ENCODE measurements around the gene KLHL17. TPM values are rescaled to one million over a fixed set of nuclear protein-coding genes. Genes with fewer than 3 reads are reported as not detected.
"Not testable (repeated sequence)": the region's sequence is repeated elsewhere in the genome, so short reads cannot be mapped to it uniquely, and the experiment has no call there.

The KLHL17 gene
- total RNA-seq, 2 experiments from 2014 or later, result 28.6 to 31.7 TPM

- no peak overlapping the region for H3K4me3 Mint-ChIP-seq
- H3K27ac Mint-ChIP-seq, result no peak overlapping the region
- no peaks in the 10 kb centered on the region for H3K9me3 Mint-ChIP-seq
- POLR2A ChIA-PET, result interaction anchor here (2.2 kb wide), 1 partner anchor 8 kb away, joined by 7 read pairs; no protein-coding TSS in a partner anchor
- DNase-seq, result no peak
- CTCF ChIA-PET, result interaction anchor here (1.6 to 2.3 kb wide), 3 partner anchors 7 to 69 kb away, joined by 7 to 12 read pairs (median 11); partner anchors contain the start of genes NOC2L and PLEKHN1
- no peaks in the 10 kb centered on the region for H3K36me3 Mint-ChIP-seq (ENCODE audit: low read depth)
- H3K27me3 Mint-ChIP-seq, result peaks cover 2% of the 10 kb centered on the region
- peaks cover 12% of the 10 kb centered on the region for H3K4me1 Mint-ChIP-seq
Observed at GRCh38 chr1:974687-975328, 14.4 kb downstream of the KLHL17 start.

GRCh38 chr1:975365-975764 is 15.0 kb downstream of the KLHL17 start:
- Mint-ChIP-seq H3K4me3 (no peak overlapping the region), H3K36me3 (ENCODE audit: low read depth) (no peaks in the 10 kb centered on the region), H3K4me1 (peaks cover 12% of the 10 kb centered on the region), H3K27ac (no peak overlapping the region), H3K9me3 (no peaks in the 10 kb centered on the region), H3K27me3 (peaks cover 2% of the 10 kb centered on the region)
- ChIA-PET CTCF (interaction anchor here (1.6 to 2.3 kb wide), 3 partner anchors 8 to 69 kb away, joined by 7 to 12 read pairs (median 11); partner anchors contain the start of genes NOC2L and PLEKHN1), POLR2A (interaction anchor here (2.2 kb wide), 1 partner anchor 8 kb away, joined by 7 read pairs; no protein-coding TSS in a partner anchor)
- DNase-seq, result no peak

DNA sequence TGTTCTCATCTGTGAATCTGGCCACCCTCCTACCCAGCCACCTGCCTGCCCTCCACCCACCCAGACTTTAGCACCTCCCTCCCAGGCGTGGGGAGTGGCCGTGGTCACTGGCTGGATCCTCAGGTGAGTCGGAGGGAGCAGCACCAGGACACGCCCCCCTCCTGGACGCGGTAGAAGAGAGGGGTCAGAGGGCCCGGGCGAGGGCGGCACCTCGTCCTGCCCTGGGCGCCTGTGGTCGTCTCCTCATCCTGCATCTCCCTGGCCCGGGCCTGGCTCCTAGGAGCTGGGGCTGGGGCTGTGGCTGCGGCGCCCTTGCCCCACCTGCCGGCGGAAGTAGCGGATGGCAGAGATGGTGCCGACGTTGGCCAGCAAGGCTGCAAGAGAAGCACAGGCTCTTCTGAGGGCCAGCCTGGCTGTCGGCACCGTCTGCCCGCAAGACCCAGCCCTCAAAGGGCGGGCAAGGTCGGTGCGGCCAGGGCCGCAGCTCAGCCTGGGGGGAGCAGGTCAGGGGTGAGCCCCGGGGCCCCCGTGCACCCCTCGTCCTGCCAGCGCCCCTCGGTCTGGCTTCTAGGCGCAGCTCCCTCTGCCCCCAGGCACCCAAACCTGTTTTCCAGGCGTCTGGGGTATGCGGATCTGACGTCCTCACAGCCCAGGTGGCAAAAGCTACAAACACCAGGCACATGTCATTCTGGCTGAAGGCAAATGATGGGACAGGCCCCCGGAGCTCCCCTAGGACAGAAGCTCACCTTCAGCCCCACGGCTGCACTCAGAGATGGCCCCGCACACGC is 15.7 kb downstream of the KLHL17 start:
- DNase-seq, result peak; percentile 78
- ChIA-PET CTCF (interaction anchor here (0.7 to 2.3 kb wide), 6 partner anchors 9 to 107 kb away, joined by 3 to 12 read pairs (median 6); partner anchors contain the start of genes HES4, NOC2L and PLEKHN1), POLR2A (interaction anchor here (2.2 kb wide), 1 partner anchor 9 kb away, joined by 7 read pairs; no protein-coding TSS in a partner anchor)
- Mint-ChIP-seq H3K36me3 (ENCODE audit: low read depth) (no peaks in the 10 kb centered on the region), H3K9me3 (no peaks in the 10 kb centered on the region), H3K4me3 (no peak overlapping the region), H3K4me1 (peaks cover 12% of the 10 kb centered on the region), H3K27ac (no peak overlapping the region), H3K27me3 (peaks cover 2% of the 10 kb centered on the region)

- DNase-seq; H3K4me3 Mint-ChIP-seq; H3K9me3 Mint-ChIP-seq; H3K27ac Mint-ChIP-seq; H3K27me3 Mint-ChIP-seq; H3K36me3 Mint-ChIP-seq (ENCODE audit: low read depth): not testable (repeated sequence)
- ChIA-PET CTCF (interaction anchor here (0.7 to 2.3 kb wide), 6 partner anchors 9 to 108 kb away, joined by 3 to 12 read pairs (median 6); partner anchors contain the start of genes HES4, NOC2L and PLEKHN1), POLR2A (interaction anchor here (2.2 kb wide), 1 partner anchor 10 kb away, joined by 7 read pairs; no protein-coding TSS in a partner anchor)
- peaks cover 12% of the 10 kb centered on the region for H3K4me1 Mint-ChIP-seq
Observed at GRCh38 chr1:976791-977190, 16.4 kb downstream of the KLHL17 start.

DNA sequence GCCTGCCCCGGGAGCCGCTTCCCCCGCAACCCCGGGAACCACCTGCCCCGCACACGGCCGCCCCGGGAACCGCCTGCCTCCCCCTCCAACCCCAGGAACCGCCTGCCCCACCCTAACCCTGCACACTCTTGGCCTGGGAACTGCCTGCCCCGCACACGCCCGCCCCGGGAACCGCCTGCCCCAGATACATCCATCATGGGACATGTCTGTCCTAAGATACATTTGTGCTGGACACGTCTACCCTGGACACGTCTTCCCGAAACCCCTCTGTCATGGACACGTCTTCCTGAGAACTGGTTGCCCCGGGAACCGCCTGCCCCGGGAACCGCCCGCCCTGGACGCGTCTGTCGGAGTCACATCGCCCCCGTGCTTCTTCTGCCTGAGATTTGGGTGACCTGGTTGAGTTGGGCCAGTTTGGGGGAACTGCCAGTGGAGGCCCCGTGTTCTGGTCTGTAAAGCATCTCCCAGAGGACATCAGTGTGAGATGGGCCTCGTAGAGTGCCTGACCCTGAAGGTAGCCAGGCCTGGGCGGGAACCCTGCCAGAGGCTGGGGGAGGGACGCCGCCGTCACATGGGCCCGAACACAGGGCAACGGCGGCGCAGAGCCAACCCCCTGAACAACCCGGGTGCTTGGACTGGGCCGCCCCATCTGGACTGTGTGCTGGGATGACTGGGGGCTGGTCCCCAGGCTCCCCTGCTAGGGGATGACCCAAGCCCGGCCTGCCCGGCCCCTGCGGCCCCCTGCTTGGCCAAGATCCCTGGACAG is 17.9 kb downstream of the KLHL17 start:
- Mint-ChIP-seq H3K4me3 (no peak overlapping the region), H3K27ac (no peak overlapping the region)

GRCh38 chr1:978835-979743 is 18.7 kb downstream of the KLHL17 start:
- no peaks in the 10 kb centered on the region for H3K36me3 Mint-ChIP-seq (ENCODE audit: low read depth)
- ChIA-PET POLR2A (no interaction called here), CTCF (no interaction called here)
- no peak overlapping the region for H3K4me3 Mint-ChIP-seq
- no peaks in the 10 kb centered on the region for H3K9me3 Mint-ChIP-seq
- no peak for DNase-seq
- peaks cover 8% of the 10 kb centered on the region for H3K27me3 Mint-ChIP-seq
- peaks cover 12% of the 10 kb centered on the region for H3K4me1 Mint-ChIP-seq
- H3K27ac Mint-ChIP-seq, result no peak overlapping the region

More for the DNA sequence above, 17.9 kb downstream of the KLHL17 start:
- no peaks in the 10 kb centered on the region for H3K36me3 Mint-ChIP-seq (ENCODE audit: low read depth)
- DNase-seq, result no peak
- H3K4me1 Mint-ChIP-seq, result peaks cover 12% of the 10 kb centered on the region
- no peaks in the 10 kb centered on the region for H3K9me3 Mint-ChIP-seq
- CTCF ChIA-PET, result no interaction called here
- H3K27me3 Mint-ChIP-seq, result peaks cover 7% of the 10 kb centered on the region
- POLR2A ChIA-PET, result no interaction called here

DNA sequence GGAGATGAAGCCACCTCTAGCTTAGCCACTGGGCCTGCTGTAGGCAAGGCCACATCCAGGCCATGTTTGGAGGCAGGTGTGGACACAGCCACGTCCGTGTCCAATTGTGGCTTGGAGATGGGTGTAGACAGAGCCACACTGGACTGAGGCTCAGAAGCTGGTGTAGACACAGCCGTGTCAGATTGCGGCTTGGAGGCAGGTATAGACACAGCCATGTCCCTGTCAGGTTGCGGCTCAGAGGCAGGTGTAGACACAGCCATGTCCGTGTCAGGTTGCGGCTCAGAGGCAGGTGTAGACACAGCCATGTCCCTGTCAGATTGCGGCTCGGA is 19.3 kb downstream of the KLHL17 start:
- H3K36me3 Mint-ChIP-seq (ENCODE audit: low read depth), result no peaks in the 10 kb centered on the region
- CTCF ChIA-PET, result no interaction called here
- POLR2A ChIA-PET, result no interaction called here
- no peak overlapping the region for H3K27ac Mint-ChIP-seq
- peaks cover 12% of the 10 kb centered on the region for H3K4me1 Mint-ChIP-seq
- DNase-seq, result no peak
- peaks cover 8% of the 10 kb centered on the region for H3K27me3 Mint-ChIP-seq
- no peak overlapping the region for H3K4me3 Mint-ChIP-seq
- no peaks in the 10 kb centered on the region for H3K9me3 Mint-ChIP-seq

DNA sequence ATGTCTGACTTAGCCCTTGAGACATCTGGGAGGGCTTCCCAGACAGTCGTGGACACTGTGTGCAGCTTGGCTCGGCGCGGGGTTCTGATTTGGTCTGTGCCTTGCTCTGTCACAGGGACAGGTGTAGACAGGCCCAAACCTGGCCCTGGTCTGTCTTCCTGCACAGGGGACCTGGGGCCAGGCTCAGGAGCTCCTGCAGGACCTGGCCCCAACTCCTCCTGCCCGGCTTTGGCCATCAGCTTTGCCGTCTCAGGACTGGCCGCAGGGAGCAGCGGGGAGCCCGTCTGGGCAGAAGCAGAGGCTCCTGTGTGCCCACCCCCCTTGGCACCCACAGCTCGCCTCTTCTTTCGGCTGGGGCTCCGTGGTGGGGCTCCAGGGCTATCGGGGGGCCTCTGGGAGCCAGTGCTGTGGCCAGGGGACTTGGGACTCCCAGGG is 19.8 kb downstream of the KLHL17 start:
- CTCF ChIA-PET, result no interaction called here
- Mint-ChIP-seq H3K4me1 (peaks cover 12% of the 10 kb centered on the region), H3K27ac (no peak overlapping the region), H3K4me3 (no peak overlapping the region), H3K27me3 (peaks cover 10% of the 10 kb centered on the region), H3K9me3 (no peaks in the 10 kb centered on the region), H3K36me3 (ENCODE audit: low read depth) (no peaks in the 10 kb centered on the region)
- DNase-seq, result no peak
- POLR2A ChIA-PET, result interaction anchor here (1.6 kb wide), 1 partner anchor 13 kb away, joined by 6 read pairs; no protein-coding TSS in a partner anchor

- Mint-ChIP-seq H3K9me3 (no peaks in the 10 kb centered on the region), H3K27me3 (peaks cover 15% of the 10 kb centered on the region), H3K36me3 (ENCODE audit: low read depth) (no peaks in the 10 kb centered on the region), H3K27ac (no peak overlapping the region), H3K4me1 (peaks cover 8% of the 10 kb centered on the region), H3K4me3 (no peak overlapping the region)
- POLR2A ChIA-PET, result interaction anchor here (1.6 kb wide), 1 partner anchor 14 kb away, joined by 6 read pairs; no protein-coding TSS in a partner anchor
- CTCF ChIA-PET, result interaction anchor here (0.8 to 1.4 kb wide), 3 partner anchors 74 to 84 kb away, joined by 3 to 4 read pairs (median 3); no protein-coding TSS in a partner anchor
- no peak for DNase-seq
Observed at GRCh38 chr1:980602-981395, 20.4 kb downstream of the KLHL17 start.

DNA sequence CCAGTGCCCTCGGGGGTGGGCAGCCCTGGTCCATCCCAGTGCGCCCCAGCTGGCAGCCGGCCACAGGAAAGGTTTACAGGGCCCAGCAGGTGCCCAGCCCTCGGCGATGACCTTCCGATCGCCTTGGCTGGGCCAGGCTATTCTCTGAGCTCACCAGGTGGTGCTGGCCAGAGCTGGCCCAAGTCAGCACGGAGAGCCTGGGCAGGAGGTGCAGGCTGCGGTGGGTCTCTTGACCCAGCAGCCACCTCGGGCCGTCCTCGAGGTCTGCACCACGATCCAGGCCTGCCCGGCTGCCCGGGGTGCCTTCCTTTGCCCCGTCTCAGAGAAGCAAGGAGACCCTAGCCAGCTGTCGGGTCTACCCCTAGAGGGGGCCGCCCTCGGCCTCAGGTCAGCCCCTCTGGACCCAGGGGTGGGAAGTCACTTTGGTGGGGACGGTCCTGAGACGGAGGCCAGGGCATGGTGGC is 21.1 kb downstream of the KLHL17 start:
- Mint-ChIP-seq H3K4me3 (no peak overlapping the region), H3K9me3 (no peaks in the 10 kb centered on the region), H3K36me3 (ENCODE audit: low read depth) (no peaks in the 10 kb centered on the region), H3K27me3 (peaks cover 18% of the 10 kb centered on the region), H3K27ac (no peak overlapping the region), H3K4me1 (peaks cover 4% of the 10 kb centered on the region)
- ChIA-PET POLR2A (interaction anchor here (1.6 kb wide), 1 partner anchor 15 kb away, joined by 6 read pairs; no protein-coding TSS in a partner anchor), CTCF (interaction anchor here (0.8 to 2.2 kb wide), 5 partner anchors 13 to 83 kb away, joined by 3 to 6 read pairs (median 4); partner anchors contain the start of gene PLEKHN1)
- DNase-seq, result no peak

- no peak for DNase-seq
- Mint-ChIP-seq H3K9me3 (no peaks in the 10 kb centered on the region), H3K36me3 (ENCODE audit: low read depth) (no peaks in the 10 kb centered on the region), H3K27ac (no peak within 1 kb of the TSS), H3K4me1 (peaks cover 4% of the 10 kb centered on the region), H3K27me3 (peaks cover 19% of the 10 kb centered on the region), H3K4me3 (no peak within 1 kb of the TSS)
- ChIA-PET POLR2A (no interaction called here), CTCF (interaction anchor here (1.4 to 2.2 kb wide), 5 partner anchors 13 to 82 kb away, joined by 3 to 18 read pairs (median 5); partner anchors contain the start of gene PLEKHN1)
Observed at GRCh38 chr1:981955-982558, 21.7 kb downstream of the KLHL17 start, which contains the start of gene PERM1. Gene PERM1, minus strand, starts transcription at chr1:982093. Its CDS starts 1,064 bp downstream, at chr1:981029.

All from activated CD4-positive, alpha-beta memory T cell treated with anti-CD3 and anti-CD28 coated beads, Interleukin-2, amount 10 ng/mL, durations not matched to agents 7 days and 5 days (primary cell).